Activated CD4-positive, alpha-beta T cell treated with anti-CD3 and anti-CD28 coated beads, Interleukin-2, amount 10 ng/mL, durations not matched to agents 24 days and 14 days (primary cell): ENCODE results near the gene LRRC3. TPM values are rescaled to one million over a fixed set of nuclear protein-coding genes. Genes with fewer than 3 reads are reported as not detected.

Experiments used
- DNase-seq: peaks from one replicate; pipeline ENCODE4 v3.0.0; 2022
- H3K27ac Mint-ChIP-seq: one replicate; pipeline ENCODE4 v1.8.0; 2022; ENCODE audit warnings: mild to moderate bottlenecking, mixed read lengths
- H3K27me3 Mint-ChIP-seq: one replicate; pipeline ENCODE4 v1.8.0; 2022; ENCODE audit warnings: mixed read lengths
- H3K36me3 Mint-ChIP-seq: one replicate; pipeline ENCODE4 v1.8.0; 2022; ENCODE audit warnings: low read depth, mild to moderate bottlenecking, mixed read lengths
- H3K4me1 Mint-ChIP-seq: one replicate; pipeline ENCODE4 v1.8.0; 2021; ENCODE audit warnings: mixed read lengths
- H3K4me3 Mint-ChIP-seq: one replicate; pipeline ENCODE4 v1.8.0; 2022; ENCODE audit warnings: mild to moderate bottlenecking, moderate library complexity, mixed read lengths
- H3K9me3 Mint-ChIP-seq: one replicate; pipeline ENCODE4 v1.8.0; 2021; ENCODE audit warnings: mixed read lengths
- intact Hi-C: fragments of 100-400 bp; cut with micrococcal nuclease; formaldehyde crosslinking; loops from one replicate; pipeline ENCODE4 v1.15.1; 2023
- total RNA-seq: library from RNA; stranded (reverse); gene quantifications from 2 replicates; pipeline ENCODE4 v1.2.3, GENCODE V29; 2022

The LRRC3 gene
- total RNA-seq, 1 donor from 2014 or later: 2.3 TPM

GRCh38 chr21:44428281-44428960, 26.9 kb upstream of the LRRC3 start:
- intact Hi-C loops: loop anchor here (1.0 kb wide), 1 partner anchor 27 kb away; the partner anchor contains the start of gene LRRC3

GRCh38 chr21:44429894-44430293, 25.4 kb upstream of the LRRC3 start:
- H3K4me3 Mint-ChIP-seq: no peak overlapping the region
- peaks cover 12% of the 10 kb centered on the region for H3K9me3 Mint-ChIP-seq
- H3K36me3 Mint-ChIP-seq: peaks cover 16% of the 10 kb centered on the region
- intact Hi-C loops: no loop called here
- peaks cover 2% of the 10 kb centered on the region for H3K4me1 Mint-ChIP-seq
- H3K27me3 Mint-ChIP-seq: no peaks in the 10 kb centered on the region
- H3K27ac Mint-ChIP-seq: no peak overlapping the region
- DNase-seq: no peak

More at GRCh38 chr21:44428281-44428960, 26.9 kb upstream of the LRRC3 start:
- Mint-ChIP-seq H3K36me3 (peaks cover 16% of the 10 kb centered on the region), H3K4me3 (no peak overlapping the region), H3K4me1 (peaks cover 2% of the 10 kb centered on the region), H3K27me3 (no peaks in the 10 kb centered on the region), H3K27ac (no peak overlapping the region), H3K9me3 (peaks cover 12% of the 10 kb centered on the region)
- peak; percentile 88 for DNase-seq

GRCh38 chr21:44431300-44431699, 24.0 kb upstream of the LRRC3 start:
- peaks cover 23% of the 10 kb centered on the region for H3K36me3 Mint-ChIP-seq

GRCh38 chr21:44432841-44433790, 22.2 kb upstream of the LRRC3 start:
- intact Hi-C loops: no loop called here
- DNase-seq: no peak
- H3K27ac Mint-ChIP-seq: no peak overlapping the region
- peaks cover 19% of the 10 kb centered on the region for H3K36me3 Mint-ChIP-seq
- no peak overlapping the region for H3K4me3 Mint-ChIP-seq
- H3K4me1 Mint-ChIP-seq: no peaks in the 10 kb centered on the region
- H3K9me3 Mint-ChIP-seq: peaks cover 12% of the 10 kb centered on the region
- H3K27me3 Mint-ChIP-seq: no peaks in the 10 kb centered on the region

More at GRCh38 chr21:44431300-44431699, 24.0 kb upstream of the LRRC3 start:
- Mint-ChIP-seq H3K9me3 (peaks cover 12% of the 10 kb centered on the region), H3K27me3 (no peaks in the 10 kb centered on the region), H3K27ac (no peak overlapping the region), H3K4me3 (no peak overlapping the region), H3K4me1 (peaks cover 2% of the 10 kb centered on the region)
- no peak for DNase-seq
- intact Hi-C loops: no loop called here

- Mint-ChIP-seq H3K9me3 (peaks cover 9% of the 10 kb centered on the region), H3K27me3 (no peaks in the 10 kb centered on the region), H3K4me1 (no peaks in the 10 kb centered on the region), H3K4me3 (no peak overlapping the region), H3K36me3 (peaks cover 17% of the 10 kb centered on the region), H3K27ac (peak overlapping the region; percentile 9)
- DNase-seq: no peak
- intact Hi-C loops: no loop called here
Measured at GRCh38 chr21:44433791-44434567, 21.3 kb upstream of the LRRC3 start.

GRCh38 chr21:44434568-44434925, 20.8 kb upstream of the LRRC3 start:
- Mint-ChIP-seq H3K9me3 (peaks cover 9% of the 10 kb centered on the region), H3K27me3 (no peaks in the 10 kb centered on the region), H3K36me3 (peaks cover 18% of the 10 kb centered on the region), H3K4me3 (no peak overlapping the region), H3K4me1 (no peaks in the 10 kb centered on the region), H3K27ac (peak overlapping the region; percentile 9)
- no peak for DNase-seq
- intact Hi-C loops: no loop called here

- Mint-ChIP-seq H3K9me3 (peaks cover 5% of the 10 kb centered on the region), H3K36me3 (peaks cover 16% of the 10 kb centered on the region), H3K4me1 (no peaks in the 10 kb centered on the region), H3K4me3 (no peak overlapping the region), H3K27me3 (no peaks in the 10 kb centered on the region), H3K27ac (no peak overlapping the region)
- intact Hi-C loops: no loop called here
- DNase-seq: no peak
Measured at GRCh38 chr21:44434936-44435635, 20.2 kb upstream of the LRRC3 start.

GRCh38 chr21:44436111-44436611, 19.1 kb upstream of the LRRC3 start:
- H3K4me3 Mint-ChIP-seq: no peak overlapping the region
- no peak for DNase-seq

GRCh38 chr21:44436958-44437357, 18.4 kb upstream of the LRRC3 start:
- H3K27ac Mint-ChIP-seq: no peak overlapping the region
- no peak for DNase-seq
- no peaks in the 10 kb centered on the region for H3K4me1 Mint-ChIP-seq
- intact Hi-C loops: no loop called here
- H3K9me3 Mint-ChIP-seq: no peaks in the 10 kb centered on the region
- H3K36me3 Mint-ChIP-seq: peaks cover 14% of the 10 kb centered on the region
- no peak overlapping the region for H3K4me3 Mint-ChIP-seq
- H3K27me3 Mint-ChIP-seq: no peaks in the 10 kb centered on the region

More at GRCh38 chr21:44436111-44436611, 19.1 kb upstream of the LRRC3 start:
- no peaks in the 10 kb centered on the region for H3K4me1 Mint-ChIP-seq
- H3K9me3 Mint-ChIP-seq: peaks cover 3% of the 10 kb centered on the region
- no peak overlapping the region for H3K27ac Mint-ChIP-seq
- H3K36me3 Mint-ChIP-seq: peaks cover 18% of the 10 kb centered on the region
- intact Hi-C loops: no loop called here
- H3K27me3 Mint-ChIP-seq: no peaks in the 10 kb centered on the region

GRCh38 chr21:44437371-44437695, 18.0 kb upstream of the LRRC3 start:
- H3K4me1 Mint-ChIP-seq: no peaks in the 10 kb centered on the region
- H3K27me3 Mint-ChIP-seq: no peaks in the 10 kb centered on the region
- intact Hi-C loops: no loop called here

GRCh38 chr21:44437696-44438431, 17.4 kb upstream of the LRRC3 start:
- H3K27me3 Mint-ChIP-seq: no peaks in the 10 kb centered on the region
- no peak for DNase-seq
- H3K36me3 Mint-ChIP-seq: peaks cover 12% of the 10 kb centered on the region
- intact Hi-C loops: no loop called here
- H3K4me1 Mint-ChIP-seq: no peaks in the 10 kb centered on the region
- H3K27ac Mint-ChIP-seq: no peak overlapping the region
- H3K9me3 Mint-ChIP-seq: no peaks in the 10 kb centered on the region
- H3K4me3 Mint-ChIP-seq: no peak overlapping the region

More at GRCh38 chr21:44437371-44437695, 18.0 kb upstream of the LRRC3 start:
- H3K27ac Mint-ChIP-seq: no peak overlapping the region
- no peak overlapping the region for H3K4me3 Mint-ChIP-seq
- peaks cover 12% of the 10 kb centered on the region for H3K36me3 Mint-ChIP-seq
- H3K9me3 Mint-ChIP-seq: no peaks in the 10 kb centered on the region
- DNase-seq: no peak

- H3K4me1 Mint-ChIP-seq: no peaks in the 10 kb centered on the region
- H3K9me3 Mint-ChIP-seq: no peaks in the 10 kb centered on the region
- peaks cover 12% of the 10 kb centered on the region for H3K36me3 Mint-ChIP-seq
- no peak overlapping the region for H3K4me3 Mint-ChIP-seq
- no peaks in the 10 kb centered on the region for H3K27me3 Mint-ChIP-seq
- H3K27ac Mint-ChIP-seq: no peak overlapping the region
- DNase-seq: no peak
- intact Hi-C loops: no loop called here
Measured at GRCh38 chr21:44438531-44439210, 16.6 kb upstream of the LRRC3 start.
